HG03565 (cell line): ENCODE data around the gene GALK2.

ENCODE experiments used
- ATAC-seq: cut with Tn5 transposase; IDR thresholded peaks from one replicate; pipeline ENCODE4 v1.9.1; 2021; ENCODE audit warnings: mild to moderate bottlenecking, moderate library complexity; ENCODE audit not compliant: unreplicated experiment

Gene GALK2

GRCh38 chr15:49169880-49170597 lies at the start of gene GALK2:
GALK2 (plus strand) TSS chr15:49170247; CDS start chr15:49170323, 76 bp downstream.
- peak; percentile 97 for ATAC-seq

GRCh38 chr15:49120832-49121231 lies 49.2 kb upstream of the GALK2 start:
- no peak for ATAC-seq

DNA sequence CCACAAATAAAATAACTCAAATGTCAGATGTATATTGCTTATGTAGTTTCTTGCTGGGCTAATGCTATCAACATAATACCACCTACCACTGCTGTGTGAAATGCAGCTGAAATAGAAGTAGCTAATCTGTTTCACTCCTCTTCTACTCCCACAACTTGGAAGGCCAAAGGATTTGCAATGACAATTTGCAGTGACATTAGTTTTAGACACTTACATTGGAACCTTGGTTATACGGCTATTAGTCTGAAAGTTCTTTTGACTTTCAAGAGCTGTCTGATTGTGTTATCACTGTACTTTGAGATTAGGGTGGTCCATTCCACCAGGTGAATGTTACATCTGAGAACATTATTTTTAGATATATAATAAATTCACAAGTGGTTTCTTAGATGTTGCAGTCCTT lies 48.1 kb upstream of the GALK2 start:
- ATAC-seq: no peak

DNA sequence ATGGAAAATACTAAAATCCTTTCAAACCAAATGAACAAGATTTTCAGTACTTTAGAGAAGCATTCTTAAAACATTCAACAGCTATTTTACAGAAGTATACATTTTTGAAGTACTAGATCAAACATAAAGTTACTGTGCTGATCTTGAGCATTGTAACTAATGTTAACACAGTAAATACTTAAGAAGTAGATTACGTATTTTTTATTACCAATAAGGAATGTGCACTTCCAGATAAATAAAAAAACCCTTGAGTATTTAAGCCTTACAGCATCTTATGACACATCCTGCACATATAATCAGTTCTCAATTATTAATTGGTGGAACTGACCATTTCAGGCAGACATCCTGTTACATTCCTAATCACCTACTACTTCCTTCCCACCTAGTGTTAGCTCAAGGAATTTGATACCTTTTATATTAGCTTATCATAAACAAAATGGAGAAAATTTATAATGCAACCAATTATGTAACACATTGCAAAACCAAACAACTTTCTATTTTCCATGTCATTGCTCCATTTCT lies 47.4 kb upstream of the GALK2 start:
- ATAC-seq: no peak

DNA sequence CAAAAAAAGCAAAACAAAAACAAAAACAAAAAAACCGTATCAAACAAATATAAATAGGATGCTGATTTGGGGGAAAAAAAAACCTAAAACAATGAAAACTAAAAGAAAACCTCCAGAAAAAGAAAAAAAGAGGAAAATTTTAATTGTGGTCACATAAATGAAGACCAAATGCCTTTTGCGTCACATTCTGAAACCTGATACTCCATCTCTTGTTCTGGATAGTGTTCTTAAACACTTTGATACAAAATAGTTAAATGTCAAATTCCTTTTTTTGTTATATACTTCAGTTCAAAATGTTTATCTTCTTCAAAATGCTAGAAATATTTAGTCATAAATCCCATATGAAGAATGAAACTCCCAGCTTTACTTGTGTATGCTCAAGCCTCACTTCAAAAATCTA lies 45.7 kb upstream of the GALK2 start:
- ATAC-seq: no peak

- no peak for ATAC-seq
Measured at GRCh38 chr15:49131403-49131802, 38.6 kb upstream of the GALK2 start.

DNA sequence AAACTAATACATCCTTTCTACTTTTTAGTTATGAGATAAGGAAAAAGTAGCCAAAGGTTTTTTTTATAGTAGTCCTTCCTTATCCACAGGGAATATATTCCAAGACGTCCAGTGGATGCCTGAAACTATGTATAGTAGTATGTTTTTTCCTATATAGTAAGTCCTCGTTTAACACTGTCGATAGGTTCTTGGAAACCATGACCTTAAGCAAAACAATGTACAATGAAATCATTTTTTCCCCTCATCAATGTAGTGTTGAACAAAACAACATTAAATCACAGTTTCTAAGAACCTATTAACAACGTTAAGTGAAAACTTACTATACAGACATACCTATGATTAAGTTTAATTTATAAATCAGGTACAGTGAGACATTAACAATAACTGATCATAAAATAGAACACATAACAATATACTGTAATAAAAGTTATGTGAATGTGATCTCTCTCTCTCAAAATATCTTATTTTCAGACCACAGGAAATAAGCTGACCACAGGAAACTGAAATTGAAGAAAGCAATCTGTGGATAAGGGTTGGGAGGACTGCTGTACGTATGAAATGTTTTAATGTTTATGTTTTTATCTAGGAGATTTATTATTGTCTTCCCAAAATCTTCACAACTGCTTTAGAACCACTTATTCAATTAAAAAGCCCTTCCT lies 35.2 kb upstream of the GALK2 start:
- no peak for ATAC-seq

- ATAC-seq: no peak
Measured at GRCh38 chr15:49135342-49135857, 34.6 kb upstream of the GALK2 start.

DNA sequence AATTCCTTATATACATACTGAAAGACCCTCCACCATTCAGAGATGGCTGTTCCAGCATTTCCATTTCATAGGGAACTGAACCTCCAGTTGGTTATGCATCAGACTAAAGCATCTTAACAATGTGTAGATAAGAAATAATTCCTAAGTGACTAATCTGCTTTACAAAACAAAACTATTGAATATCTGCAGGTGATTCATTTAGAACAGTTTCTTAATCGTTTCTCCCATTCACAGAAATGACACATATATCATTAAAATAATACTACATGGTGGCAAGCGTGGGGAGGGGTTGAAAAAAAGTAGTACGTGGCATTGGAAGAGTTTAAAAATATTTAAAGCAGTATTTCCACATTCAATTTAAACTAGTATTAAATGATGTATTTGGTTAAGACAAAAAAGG lies 34.1 kb upstream of the GALK2 start:
- ATAC-seq: no peak

GRCh38 chr15:49137861-49138260 lies 32.2 kb upstream of the GALK2 start:
- no peak for ATAC-seq

- no peak for ATAC-seq
Measured at GRCh38 chr15:49145651-49146609, 24.1 kb upstream of the GALK2 start.

- ATAC-seq: no peak
Measured at GRCh38 chr15:49148298-49148697, 21.7 kb upstream of the GALK2 start.

DNA sequence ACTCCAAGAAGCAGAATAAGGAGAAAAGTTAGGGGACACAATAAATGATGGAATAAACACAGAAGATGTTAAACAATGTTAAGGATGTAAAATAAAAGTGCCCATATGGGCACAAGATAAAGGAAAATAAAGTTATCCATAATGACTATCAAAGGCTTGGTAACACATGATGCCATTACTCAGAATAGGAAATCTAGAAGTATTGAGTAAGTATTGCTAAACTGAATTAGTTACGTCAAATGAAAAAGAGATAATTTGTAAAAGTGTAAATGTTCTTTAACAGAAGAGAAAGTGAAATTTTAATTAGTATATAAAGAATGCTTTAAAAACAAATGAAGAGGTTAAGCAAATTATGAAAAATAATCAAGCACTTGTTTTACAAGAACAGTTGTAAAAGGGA lies 21.3 kb upstream of the GALK2 start:
- ATAC-seq: no peak

DNA sequence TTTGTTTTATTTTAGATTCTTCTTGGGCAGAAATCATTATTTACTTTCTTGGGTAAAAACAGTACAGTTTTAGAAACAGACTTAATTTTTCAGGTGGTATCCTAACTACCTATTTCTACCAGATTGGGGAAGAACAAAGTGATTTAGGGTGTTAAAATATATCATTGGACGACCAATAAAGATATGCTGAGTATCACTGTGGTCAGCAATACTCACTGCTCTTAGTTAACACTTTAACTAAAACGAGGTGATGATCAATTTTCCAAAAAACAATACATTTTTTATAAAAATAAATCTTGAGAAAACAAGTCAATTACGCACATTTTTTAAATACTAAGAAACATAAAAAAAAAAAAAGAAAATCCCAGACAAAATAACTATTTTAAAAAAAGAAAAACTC lies 18.2 kb upstream of the GALK2 start:
- ATAC-seq: no peak

GRCh38 chr15:49152552-49153312 lies 17.3 kb upstream of the GALK2 start:
- no peak for ATAC-seq

GRCh38 chr15:49154359-49154758 lies 15.7 kb upstream of the GALK2 start:
- ATAC-seq: no peak

DNA sequence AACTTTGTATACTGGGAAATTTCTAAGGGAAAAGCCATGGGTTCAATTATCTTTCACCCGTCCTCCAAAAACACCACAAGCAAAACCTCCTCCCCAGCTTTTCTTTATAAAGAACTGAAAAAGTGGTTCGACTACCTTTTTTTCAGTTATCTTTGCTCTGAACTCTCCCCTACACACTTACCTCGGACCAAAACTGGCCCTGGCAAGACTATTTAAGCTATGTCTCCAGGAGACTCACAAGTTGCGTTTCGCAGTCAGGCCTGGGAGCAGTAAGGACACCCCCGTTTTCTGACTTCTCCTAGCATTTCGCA lies 15.3 kb upstream of the GALK2 start:
- peak; percentile 3 for ATAC-seq

GRCh38 chr15:49155110-49155833 lies 14.8 kb upstream of the GALK2 start, which contains the start of gene COPS2:
COPS2 (minus strand) TSS chr15:49155599; CDS start chr15:49155578, 21 bp downstream.
- ATAC-seq: peak; percentile 90

- ATAC-seq: no peak
Measured at GRCh38 chr15:49155834-49156627, 14.0 kb upstream of the GALK2 start.
